ENCODE data around the gene UBE2D2.

- no peak for TF ChIP-seq CTCF (IDR thresholded peaks at IDR 0.05)
- TF ChIP-seq EP300 (IDR thresholded peaks at IDR 0.05): no peak
Measured at GRCh38 chr5:139676406-139676805, 115.3 kb downstream of the UBE2D2 start.

Measured in upper lobe of left lung (tissue), 4 donors.